GM19240 (cell line): ENCODE measurements around the gene FUNDC2.
"Not testable (repeated sequence)": the region's sequence is repeated elsewhere in the genome, so short reads cannot be mapped to it uniquely, and the experiment has no call there.

Source experiments
- DNase-seq: peaks from one replicate; pipeline ENCODE4 v3.0.0; 2011; ENCODE audit warnings: low spot score; ENCODE audit not compliant: insufficient read length

The FUNDC2 gene, protein sequence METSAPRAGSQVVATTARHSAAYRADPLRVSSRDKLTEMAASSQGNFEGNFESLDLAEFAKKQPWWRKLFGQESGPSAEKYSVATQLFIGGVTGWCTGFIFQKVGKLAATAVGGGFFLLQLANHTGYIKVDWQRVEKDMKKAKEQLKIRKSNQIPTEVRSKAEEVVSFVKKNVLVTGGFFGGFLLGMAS

DNA sequence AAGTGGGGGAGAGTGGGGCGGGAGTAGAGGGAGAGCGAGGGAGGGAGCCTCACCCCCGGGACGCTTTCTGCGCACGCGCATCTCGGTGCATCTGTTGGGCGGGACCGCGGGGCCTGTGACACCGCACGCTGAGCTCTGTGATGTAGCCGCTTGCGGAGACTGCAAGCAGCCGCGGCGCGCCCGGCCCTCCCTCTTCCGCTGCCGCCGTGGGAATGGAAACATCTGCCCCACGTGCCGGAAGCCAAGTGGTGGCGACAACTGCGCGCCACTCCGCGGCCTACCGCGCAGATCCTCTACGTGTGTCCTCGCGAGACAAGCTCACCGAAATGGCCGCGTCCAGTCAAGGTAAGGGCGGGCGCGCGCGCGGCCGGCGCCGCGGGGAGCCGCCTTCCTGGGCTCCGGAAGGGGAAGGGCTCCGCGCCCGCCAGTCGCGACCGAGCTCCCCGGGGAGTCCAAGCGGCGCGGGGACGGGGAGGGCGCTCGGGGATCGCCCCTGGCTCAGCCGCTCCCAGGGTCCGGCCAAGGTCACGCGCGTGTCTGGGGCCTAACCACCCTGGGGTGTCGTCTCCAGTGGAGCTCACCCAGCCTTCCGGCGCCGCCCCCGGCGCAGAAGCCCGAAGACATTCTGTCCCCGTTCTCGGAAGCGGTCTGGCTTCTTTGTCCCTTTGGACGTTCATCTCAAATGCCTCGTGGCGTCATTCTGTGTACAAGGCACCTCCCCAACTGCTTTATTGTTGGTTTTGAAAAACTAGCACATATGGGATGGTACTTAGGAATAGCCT is at the start of gene FUNDC2:
Gene FUNDC2, plus strand, starts transcription at position 118 of the 782 bp plus-strand sequence. Its CDS starts 95 bp downstream, at position 213.
- DNase-seq = peak; percentile 41

DNA sequence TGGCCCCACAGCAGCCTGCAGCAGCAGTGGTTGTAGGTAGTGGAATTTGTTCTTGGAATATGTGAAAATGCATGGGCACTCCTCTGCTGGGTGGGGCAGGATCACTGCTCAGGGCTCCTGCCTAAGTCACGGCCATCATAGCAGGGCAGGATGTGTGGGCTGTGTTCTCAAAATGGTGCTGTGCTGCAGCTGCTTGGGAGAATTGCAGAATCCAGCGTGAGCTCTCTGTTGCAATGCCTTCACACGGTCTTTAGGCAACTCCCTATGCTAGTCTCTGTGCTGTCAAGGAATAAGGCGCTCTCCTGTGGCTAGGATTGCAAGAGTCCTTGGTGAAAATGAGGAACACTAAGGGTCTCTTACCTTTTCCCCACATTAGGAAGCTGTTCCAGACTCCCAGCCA is 47.0 kb upstream of the FUNDC2 start:
- no peak for DNase-seq

DNA sequence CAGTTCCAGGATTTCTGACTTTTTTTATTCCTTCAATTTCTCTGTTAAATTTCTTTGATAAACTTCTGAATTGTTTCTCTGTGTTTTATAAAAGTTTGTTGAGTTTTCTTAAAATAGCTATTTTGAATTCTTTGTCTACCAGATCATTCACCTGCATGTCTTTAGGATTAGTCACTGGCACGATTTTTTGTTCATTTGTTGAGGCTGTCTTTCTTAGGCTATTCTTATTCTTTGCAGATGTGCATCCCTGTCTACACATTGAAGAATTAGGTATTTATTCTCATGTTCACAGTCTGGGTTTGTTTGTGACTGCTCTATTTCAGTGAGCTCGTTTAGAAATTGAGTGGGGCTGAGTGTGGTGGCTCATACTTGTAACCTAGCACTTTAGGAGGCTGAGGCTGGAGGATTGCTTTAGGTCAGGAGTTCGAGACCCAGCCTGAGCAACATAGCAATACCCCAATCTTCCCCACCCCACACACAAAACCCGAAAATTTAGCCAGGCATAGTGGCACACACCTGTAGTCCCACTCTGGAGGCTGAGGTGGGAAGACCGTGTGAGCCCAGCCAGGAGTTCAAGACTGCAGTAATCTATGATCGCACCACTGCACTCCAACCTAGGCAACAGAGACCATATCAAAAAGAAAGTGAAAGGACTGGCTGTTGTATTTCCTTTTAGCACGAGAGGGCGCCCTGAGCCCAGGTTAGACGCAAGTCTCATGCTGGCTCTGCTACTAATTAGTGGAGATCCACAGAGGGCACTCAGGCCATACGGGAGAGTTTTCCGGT is 46.1 kb upstream of the FUNDC2 start:
- DNase-seq = peak; percentile 11

DNA sequence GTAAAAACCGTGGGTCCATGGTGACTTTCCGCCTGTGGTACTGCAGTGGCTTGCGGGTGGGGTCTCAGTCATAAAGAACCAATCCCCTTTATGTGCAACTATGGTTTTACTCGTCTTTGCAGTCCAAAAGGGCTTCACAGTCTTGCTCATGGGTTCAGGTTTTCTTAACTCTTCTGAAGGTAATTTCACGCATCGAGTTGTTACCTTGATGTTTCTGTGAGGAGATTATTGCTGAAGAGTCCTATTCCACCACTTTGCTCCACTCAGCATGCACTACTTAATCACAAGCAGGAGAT is 45.6 kb upstream of the FUNDC2 start:
- no peak for DNase-seq

DNA sequence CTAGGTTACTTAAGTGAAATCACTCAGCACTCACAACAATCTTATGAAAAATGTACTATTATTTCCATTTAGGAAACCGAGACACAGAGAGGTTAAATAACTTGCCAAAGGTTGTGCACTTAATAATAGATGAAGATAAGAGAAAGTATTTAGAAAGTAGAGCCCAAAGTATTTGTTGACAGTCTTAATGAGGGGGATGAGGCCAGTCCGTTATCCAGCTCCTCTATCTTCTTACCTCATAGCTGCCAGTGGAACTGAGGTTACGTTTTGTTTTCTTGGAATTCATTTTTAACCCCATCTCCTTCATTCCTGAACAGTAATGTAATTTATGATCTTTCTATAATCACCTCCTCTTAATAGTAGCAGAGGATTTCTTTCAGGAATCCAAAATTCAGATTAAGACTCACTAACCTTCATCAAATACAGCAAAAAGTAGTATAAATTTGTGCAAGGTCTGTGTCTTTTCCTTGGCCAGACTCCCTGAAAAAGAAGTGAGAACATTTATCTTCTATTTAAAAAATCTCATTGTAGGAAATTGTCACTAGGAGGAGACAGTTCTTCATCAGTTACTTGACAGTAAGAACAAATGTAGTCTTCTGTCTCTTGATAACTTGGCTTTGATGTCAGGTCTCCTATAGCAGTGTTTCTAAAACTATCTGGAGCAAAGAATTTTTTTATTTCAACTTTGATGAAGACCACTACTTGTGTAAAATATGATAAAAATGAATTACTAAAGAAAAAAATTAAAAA is 39.6 kb upstream of the FUNDC2 start:
- no peak for DNase-seq

DNA sequence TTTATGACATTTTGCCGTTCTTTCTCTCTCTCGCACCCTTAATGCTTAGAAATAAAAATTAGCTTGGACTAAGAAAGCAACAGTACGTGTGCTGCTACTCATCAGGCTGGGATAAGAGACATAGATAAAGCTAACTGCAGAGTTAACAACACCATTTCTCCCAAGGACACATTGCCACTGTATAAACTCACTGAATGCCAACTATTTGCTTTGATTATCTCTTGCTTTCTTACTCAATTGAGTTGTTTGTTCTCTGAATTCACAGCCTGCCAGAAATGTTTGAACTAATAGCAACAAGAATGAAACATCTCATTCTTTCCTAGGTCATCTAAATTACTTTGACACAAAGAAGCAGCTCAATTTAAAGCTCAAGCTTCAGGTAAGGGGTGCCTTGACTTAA is 38.7 kb upstream of the FUNDC2 start:
- no peak for DNase-seq

DNA sequence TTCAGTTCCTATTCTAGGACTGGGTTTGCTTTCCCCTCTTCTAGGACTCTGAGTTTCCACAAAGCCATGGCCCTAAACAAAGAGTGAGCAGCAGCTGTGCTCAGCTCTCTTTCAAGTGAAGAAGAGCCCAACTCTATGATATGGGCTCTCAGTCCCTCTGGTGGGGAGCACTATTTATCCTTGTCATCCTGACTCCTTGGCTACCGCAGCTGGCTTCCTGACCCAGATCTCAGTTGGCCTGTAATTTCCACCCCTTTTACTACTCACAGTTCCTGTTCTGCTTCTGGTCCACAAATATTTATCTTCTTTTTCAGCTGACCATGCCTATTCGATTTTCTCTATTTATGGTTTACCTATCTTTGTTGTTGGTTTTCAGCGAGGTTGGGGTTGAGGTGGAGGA is 37.9 kb upstream of the FUNDC2 start:
- DNase-seq = no peak

DNA sequence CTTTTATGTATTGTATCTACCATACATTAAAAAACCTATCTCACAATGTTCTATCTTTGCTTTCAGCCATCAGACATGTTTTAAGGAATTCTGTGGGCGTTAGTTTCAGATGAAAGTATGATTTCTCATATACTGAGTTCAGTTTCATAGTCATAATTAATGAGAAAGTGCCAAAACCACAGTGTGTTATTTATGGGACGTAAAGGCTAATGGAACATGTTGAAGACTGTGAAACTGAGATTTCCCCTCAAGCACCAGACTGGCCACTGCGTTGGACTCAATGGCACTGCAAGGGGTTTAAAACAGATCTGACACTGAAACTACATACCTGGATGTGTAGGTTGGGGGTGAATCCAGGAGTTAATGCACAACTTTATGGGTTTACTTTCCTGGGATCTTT is 36.1 kb upstream of the FUNDC2 start:
- no peak for DNase-seq

DNA sequence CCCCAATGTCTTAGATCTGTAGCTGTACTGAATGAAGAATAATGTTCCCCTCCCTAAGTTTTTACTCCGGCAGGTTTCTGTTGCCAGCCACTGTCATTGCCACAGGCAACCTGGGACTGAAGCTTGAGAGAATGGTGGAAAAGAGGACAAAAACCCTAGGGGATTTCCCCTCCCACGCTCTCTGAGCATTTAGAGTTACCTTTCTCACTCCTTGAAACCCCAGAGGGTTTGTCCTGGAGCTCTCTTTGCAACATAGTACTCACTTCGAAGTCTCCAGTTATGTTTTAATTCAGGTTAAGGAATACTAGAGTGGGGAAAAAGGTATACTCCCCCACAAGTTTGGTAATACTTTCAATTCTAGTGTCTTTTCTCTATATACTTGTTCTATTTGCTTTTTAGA is 35.6 kb upstream of the FUNDC2 start:
- no peak for DNase-seq

DNA sequence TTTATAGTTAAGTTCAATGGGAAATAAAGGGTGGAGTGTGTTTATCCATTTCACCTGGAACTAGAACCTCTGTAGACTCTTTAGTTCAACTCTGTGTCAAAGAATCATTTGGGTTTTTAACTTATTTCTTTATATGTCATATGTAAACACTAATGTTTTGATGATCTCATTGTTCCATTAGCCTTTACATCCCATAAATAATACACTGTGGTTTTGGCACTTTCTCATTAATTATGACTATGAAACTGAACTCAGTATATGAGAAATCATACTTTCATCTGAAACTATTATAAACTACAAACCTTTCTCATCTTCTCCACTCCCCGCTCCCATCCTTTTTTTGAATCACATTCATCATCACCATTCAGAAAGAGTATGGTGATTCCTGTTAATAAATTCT is 35.2 kb upstream of the FUNDC2 start:
- DNase-seq = no peak

DNA sequence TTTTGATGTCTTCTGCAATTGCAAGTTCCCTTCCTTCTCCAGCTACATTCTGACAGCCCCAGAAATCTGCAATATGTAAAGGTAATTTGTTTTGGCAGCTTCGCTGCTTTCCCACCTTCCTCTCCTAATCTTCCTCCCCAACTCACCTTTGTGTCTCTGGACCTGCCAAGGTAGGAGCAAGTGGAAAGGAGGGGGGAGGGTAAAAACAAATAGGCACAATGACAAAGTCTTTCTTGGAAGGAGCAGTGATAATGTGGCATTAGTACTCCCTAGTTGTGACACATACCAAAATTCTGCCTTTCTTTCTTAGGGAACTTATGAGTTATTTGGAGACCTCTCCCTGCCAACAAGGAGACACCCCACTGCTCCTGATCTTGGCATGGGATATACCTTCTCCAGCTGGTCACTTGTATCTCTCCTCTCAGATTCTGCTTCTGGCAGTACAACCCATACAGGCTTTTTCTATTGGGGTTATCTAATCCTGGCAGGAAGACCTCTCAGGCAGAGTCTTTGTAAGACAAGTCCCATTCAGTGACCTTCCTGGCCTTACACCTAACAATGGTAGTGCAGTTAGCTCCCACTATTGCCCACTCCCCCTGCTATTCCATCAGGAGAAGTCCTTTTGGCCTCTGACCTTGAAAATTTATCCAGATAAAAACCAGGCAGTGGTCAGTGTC is 28.3 kb upstream of the FUNDC2 start:
- no peak for DNase-seq

DNA sequence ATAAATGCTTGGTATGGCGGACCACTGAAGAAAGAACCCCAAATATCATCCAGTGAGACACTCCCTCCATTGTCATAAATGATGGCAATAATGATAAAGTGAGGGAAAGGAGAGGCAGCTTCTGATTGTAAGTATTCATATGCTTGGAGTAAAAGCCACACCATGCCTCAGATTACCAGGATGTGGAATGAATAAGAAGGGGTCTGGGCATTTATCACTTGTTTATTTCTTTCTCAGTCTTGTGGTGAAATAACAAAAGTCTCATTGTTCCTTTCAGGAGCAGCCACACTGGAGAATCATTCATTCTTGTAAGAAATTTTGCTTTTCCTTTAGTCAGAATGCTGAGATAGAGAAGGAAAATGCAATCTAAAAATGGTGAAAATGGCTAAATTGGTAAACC is 25.8 kb upstream of the FUNDC2 start:
- DNase-seq = no peak

DNA sequence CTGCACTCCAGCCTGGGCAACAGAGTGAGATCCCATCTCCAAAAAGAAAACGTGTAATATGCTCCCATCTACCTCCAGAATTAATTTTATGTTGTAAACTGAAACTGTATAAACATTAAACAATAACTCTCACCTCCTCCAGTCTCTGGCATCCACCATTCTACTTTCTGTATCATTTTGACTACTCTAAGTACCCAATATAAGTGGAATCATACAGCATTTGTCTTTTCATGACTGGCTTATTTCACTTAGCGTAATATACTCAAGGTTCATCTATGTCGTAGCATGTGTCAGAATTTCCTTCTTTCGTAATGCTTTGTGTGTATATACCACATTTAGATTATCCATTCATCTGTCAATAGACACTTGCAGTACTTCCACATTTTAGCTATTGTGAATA is 24.8 kb upstream of the FUNDC2 start:
- no peak for DNase-seq

DNA sequence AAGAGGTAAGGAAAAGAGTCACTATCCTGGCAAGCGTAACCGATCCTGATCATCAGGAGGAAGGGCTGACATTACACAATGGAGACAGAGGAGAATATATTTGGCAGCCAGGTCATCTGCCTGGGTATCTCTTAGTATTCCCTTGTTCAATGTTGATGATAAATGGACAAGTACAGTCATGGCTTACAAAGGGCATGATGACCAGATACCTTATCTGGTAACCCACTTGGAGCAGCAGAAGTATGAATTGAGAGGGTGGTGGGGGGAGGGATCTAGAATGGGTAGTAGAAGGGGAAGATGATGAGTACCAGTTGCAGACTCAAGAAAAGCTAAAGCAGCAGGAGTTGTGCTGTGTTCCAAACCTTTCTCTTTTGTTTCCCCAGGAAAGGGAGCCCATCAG is 21.5 kb upstream of the FUNDC2 start:
- no peak for DNase-seq

DNA sequence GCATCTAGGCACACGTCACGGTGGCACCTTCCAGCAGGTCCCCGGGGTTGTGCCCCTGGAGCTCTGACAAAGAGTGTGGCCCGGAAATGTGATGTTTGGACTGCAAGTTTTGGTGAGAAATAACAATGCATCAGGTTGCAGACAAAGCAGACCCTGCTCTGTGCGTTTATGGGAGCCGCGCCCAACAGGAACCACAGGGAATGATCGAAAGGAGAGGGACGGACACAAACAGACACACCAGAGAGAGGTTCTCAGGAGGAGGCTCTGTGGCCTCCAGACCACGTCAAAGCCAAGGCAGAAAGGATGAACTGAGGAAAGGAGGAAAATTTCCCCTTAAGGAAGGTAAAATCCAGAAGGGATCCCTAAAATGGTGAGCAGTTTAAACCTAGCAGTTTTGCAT is 20.3 kb upstream of the FUNDC2 start:
- not testable (repeated sequence) for DNase-seq

DNA sequence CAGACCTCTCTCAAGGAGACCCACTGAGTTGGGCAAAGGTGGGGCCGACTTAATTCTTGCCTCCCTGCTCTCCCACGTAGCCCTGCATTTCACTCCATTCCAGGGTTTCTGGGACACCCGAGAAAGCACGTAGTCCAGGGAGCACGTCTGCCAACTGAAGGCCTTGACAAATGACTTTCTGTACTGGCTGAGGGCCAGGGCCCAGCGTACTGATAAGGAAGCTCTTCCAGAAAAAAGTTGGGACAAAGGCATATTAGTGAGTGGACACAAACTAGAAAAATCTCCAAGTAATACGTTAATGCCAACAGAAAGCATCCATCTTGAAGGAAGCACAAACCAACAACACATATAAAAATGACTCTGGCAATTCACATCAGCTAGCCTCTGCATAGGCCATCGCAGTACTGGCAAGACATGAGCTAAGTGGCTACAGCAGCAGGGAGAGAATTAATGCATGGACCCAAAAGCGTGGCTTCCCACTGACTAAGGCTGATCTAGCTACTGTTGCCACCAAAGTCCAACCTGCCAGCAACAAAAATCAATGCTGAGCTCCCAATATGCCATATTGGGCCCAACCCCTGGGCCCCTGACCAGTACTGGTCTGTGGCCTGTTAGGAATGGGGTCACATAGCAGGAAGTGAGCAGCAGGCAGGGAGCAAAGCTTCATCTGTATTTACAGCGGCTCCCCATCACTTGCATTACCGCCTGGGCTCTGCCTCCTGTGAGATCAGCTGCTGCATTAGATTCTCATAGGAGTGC is 19.6 kb upstream of the FUNDC2 start:
- not testable (repeated sequence) for DNase-seq

DNA sequence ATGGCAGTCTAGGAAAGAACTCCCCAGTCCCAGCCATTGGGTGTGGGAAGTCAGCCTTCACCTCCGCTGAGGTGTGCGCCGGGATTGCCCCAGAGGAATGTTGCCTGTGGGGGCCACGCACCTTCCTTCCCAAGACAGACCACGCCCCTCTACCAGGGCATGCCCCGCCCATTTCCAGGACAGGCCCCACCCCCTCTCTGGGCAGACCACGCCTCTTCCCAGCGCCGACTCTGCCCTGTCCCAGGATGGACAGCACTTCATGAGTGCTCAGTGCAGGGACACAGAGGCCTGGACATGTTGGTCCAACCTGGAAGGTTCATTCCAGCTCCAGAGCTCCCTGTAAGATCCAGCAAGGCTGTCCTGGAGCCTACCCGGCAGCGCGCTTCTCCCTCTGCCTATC is 18.1 kb upstream of the FUNDC2 start:
- DNase-seq = not testable (repeated sequence)

DNA sequence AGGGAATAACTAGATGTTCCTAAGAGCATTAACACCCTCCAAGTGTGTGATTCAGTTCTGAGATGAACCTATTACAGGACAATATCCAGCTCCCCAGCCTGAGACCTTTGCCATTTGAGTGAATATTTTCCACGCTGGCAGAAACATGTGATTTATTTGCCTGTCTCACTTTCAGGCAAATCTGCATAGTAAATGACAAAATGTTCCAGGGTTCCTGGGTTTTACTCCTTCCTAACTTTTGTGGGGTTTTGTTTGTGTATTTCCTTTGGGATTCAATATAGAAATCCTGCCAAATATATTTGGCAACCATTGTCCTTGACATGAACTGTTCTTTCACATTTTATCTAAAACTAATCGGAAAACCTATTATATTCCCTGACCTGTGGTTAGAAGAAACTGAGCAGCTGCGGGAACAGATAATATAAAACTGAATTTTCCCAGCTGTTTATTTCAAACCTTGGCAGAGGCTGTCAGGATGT is 16.6 kb upstream of the FUNDC2 start:
- no peak for DNase-seq

DNA sequence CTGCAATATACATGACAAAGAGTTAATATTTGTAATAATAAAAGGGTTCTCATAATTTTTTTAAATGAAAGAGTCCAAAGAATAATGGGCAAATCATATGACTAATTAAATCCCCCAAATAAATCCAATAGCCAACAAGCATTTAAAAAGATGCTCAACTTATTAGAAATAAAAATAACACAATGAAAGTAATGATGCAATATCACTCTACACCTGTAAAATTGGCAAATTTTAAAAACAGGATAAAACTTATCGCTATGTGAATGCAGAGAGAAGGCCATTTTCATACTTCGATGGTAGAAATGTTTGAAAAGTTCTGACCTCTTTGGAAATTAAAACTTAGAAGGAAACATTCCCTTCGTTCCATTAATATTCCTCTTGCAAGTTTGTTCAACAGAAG is 6.1 kb upstream of the FUNDC2 start:
- DNase-seq = no peak

DNA sequence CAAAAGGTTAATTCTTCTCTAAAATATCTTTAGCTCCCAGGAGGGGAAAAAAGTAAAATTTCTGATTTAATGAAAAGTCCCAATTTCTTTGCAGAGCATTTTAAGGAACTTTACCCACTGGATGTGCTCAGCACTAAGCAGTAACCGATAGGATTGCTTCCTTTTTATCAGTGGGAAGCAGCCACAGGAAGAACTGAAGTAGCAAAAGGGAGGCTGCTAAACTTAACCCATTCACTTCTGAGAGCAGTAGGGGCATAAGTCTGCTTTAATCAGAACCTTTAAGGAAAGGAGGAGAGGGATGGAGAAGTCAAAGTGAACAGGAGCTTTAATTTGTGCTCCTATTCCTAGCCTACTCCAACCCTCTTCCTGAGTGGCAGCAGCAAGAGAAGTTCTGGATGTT is 4.1 kb upstream of the FUNDC2 start, which contains the start of gene F8:
Gene F8, minus strand, starts transcription at position 139 of the 400 bp plus-strand sequence. CDS start 171 bp downstream, outside the sequence.
- DNase-seq = no peak
